DOHH2 (cell line): ENCODE results near the gene ALG5.

ENCODE experiments used
- H3F3A ChIP-seq: fragments of 200-600 bp; sonication (generic), shearing (Covaris generic); 2 replicates; pipeline ENCODE4 v1.6.0; 2016; ENCODE audit warnings: antibody characterized with exemption, mild to moderate bottlenecking; ENCODE audit not compliant: control insufficient read depth, insufficient read depth
- H3K27ac ChIP-seq: fragments of 200-600 bp; sonication (generic); 2 replicates; pipeline ENCODE4 v1.5.1; 2014; ENCODE audit warnings: low read depth, mild to moderate bottlenecking, low read length, moderate library complexity
- H3K27me3 ChIP-seq: fragments of 200-600 bp; sonication (generic); 2 replicates; pipeline ENCODE4 v1.6.1; 2014; ENCODE audit warnings: mild to moderate bottlenecking, low read length, mixed read lengths; ENCODE audit not compliant: control insufficient read depth
- H3K36me3 ChIP-seq: fragments of 200-600 bp; sonication (generic); 2 replicates; pipeline ENCODE4 v1.6.1; 2014; ENCODE audit warnings: mild to moderate bottlenecking, low read length, moderate library complexity, mixed read lengths; ENCODE audit not compliant: control insufficient read depth
- H3K4me1 ChIP-seq: fragments of 200-600 bp; sonication (generic); 2 replicates; pipeline ENCODE4 v1.6.1; 2014; ENCODE audit warnings: mild to moderate bottlenecking, low read length, mixed read lengths; ENCODE audit not compliant: control insufficient read depth
- H3K4me2 ChIP-seq: fragments of 200-600 bp; sonication (generic); 2 replicates; pipeline ENCODE4 v1.6.0; 2014; ENCODE audit warnings: mild to moderate bottlenecking, low read length, moderate library complexity
- H3K4me3 ChIP-seq: fragments of 200-600 bp; sonication (generic); 2 replicates; pipeline ENCODE4 v1.5.1; 2014; ENCODE audit warnings: mild to moderate bottlenecking, low read length, mixed read lengths
- H3K79me2 ChIP-seq: fragments of 200-600 bp; sonication (generic); 2 replicates; pipeline ENCODE4 v1.6.1; 2014; ENCODE audit warnings: mild to moderate bottlenecking, low read length, mixed read lengths; ENCODE audit not compliant: control insufficient read depth
- H3K9me2 ChIP-seq: fragments of 200-600 bp; sonication (generic); replicated peaks from 2 replicates; pipeline ENCODE4 v1.6.1; 2014; ENCODE audit warnings: mild to moderate bottlenecking, low read length, mixed read lengths; ENCODE audit not compliant: control insufficient read depth
- H3K9me3 ChIP-seq: fragments of 200-600 bp; sonication (generic); 2 replicates; pipeline ENCODE4 v1.6.1; 2014; ENCODE audit warnings: antibody characterized with exemption, low read length, mixed read lengths; ENCODE audit not compliant: control insufficient read depth, insufficient read depth
- H4K20me1 ChIP-seq: fragments of 200-600 bp; sonication (generic); 2 replicates; pipeline ENCODE4 v1.6.0; 2014; ENCODE audit warnings: low read depth, mild to moderate bottlenecking, antibody characterized with exemption, low read length, moderate library complexity; ENCODE audit not compliant: control insufficient read depth, insufficient read depth
- CTCF ChIP-seq: fragments of 200-600 bp; sonication (generic); IDR thresholded peaks from one replicate; pipeline ENCODE4 v1.5.1; 2014; ENCODE audit warnings: antibody characterized with exemption, mild to moderate bottlenecking, low read depth, low read length; ENCODE audit not compliant: poor library complexity, severe bottlenecking
- EZH2phosphoT487 ChIP-seq: fragments of 200-600 bp; sonication (generic); IDR thresholded peaks from 2 replicates; pipeline ENCODE4 v1.6.1; 2017; ENCODE audit warnings: borderline replicate concordance, mild to moderate bottlenecking, antibody characterized with exemption, low read length, moderate library complexity, mixed read lengths

Gene ALG5

GRCh38 chr13:36918246-36919131 is 80.7 kb downstream of the ALG5 start:
- no peaks in the 10 kb centered on the region; the same call in 1 of the 2 replicates for H3K4me1 ChIP-seq
- no peak overlapping the region for H3K4me3 ChIP-seq
- H3F3A ChIP-seq = no peaks in the 10 kb centered on the region
- H3K9me2 ChIP-seq = no peaks in the 10 kb centered on the region
- no peak overlapping the region for H3K27ac ChIP-seq
- TF ChIP-seq EZH2phosphoT487 (no peak), CTCF (no peak)
- H3K27me3 ChIP-seq = peaks cover 61% of the 10 kb centered on the region
- no peaks in the 10 kb centered on the region for H3K79me2 ChIP-seq
- no peaks in the 10 kb centered on the region for H3K9me3 ChIP-seq
- H4K20me1 ChIP-seq = no peaks in the 10 kb centered on the region
- no peak overlapping the region for H3K4me2 ChIP-seq
- no peaks in the 10 kb centered on the region for H3K36me3 ChIP-seq

GRCh38 chr13:36917311-36917710 is 81.8 kb downstream of the ALG5 start:
- TF ChIP-seq EZH2phosphoT487 (no peak), CTCF (no peak)
- H3F3A ChIP-seq = no peaks in the 10 kb centered on the region
- peaks cover 58% of the 10 kb centered on the region for H3K27me3 ChIP-seq
- no peak overlapping the region for H3K4me3 ChIP-seq
- no peak overlapping the region for H3K27ac ChIP-seq
- H3K36me3 ChIP-seq = no peaks in the 10 kb centered on the region
- no peaks in the 10 kb centered on the region for H4K20me1 ChIP-seq
- H3K9me2 ChIP-seq = no peaks in the 10 kb centered on the region
- H3K79me2 ChIP-seq = no peaks in the 10 kb centered on the region
- no peak overlapping the region for H3K4me2 ChIP-seq
- peaks cover 4% of the 10 kb centered on the region for H3K4me1 ChIP-seq
- no peaks in the 10 kb centered on the region for H3K9me3 ChIP-seq

GRCh38 chr13:36915896-36916640 is 83.1 kb downstream of the ALG5 start:
- no peak overlapping the region for H3K27ac ChIP-seq
- H3K9me2 ChIP-seq = no peaks in the 10 kb centered on the region
- no peaks in the 10 kb centered on the region for H3K79me2 ChIP-seq
- H3K4me2 ChIP-seq = no peak overlapping the region
- peaks cover 4% of the 10 kb centered on the region for H3K4me1 ChIP-seq
- H3K9me3 ChIP-seq = no peaks in the 10 kb centered on the region
- H3K27me3 ChIP-seq = peaks cover 50% of the 10 kb centered on the region
- H4K20me1 ChIP-seq = no peaks in the 10 kb centered on the region
- no peak overlapping the region for H3K4me3 ChIP-seq
- no peaks in the 10 kb centered on the region for H3F3A ChIP-seq
- TF ChIP-seq CTCF (no peak), EZH2phosphoT487 (no peak)
- H3K36me3 ChIP-seq = no peaks in the 10 kb centered on the region
